GM18511 (cell line): ENCODE results near the gene PKP4.
"Not testable (repeated sequence)": the region's sequence is repeated elsewhere in the genome, so short reads cannot be mapped to it uniquely, and the experiment has no call there.

Experiments used
- ATAC-seq: cut with Tn5 transposase; IDR thresholded peaks from one replicate; pipeline ENCODE4 v1.9.1; 2021; ENCODE audit warnings: mild to moderate bottlenecking, moderate library complexity; ENCODE audit not compliant: unreplicated experiment

Gene PKP4

GRCh38 chr2:158464426-158465281 lies 7.9 kb downstream of the PKP4 start:
- ATAC-seq = peak; percentile 81

- ATAC-seq = no peak
These were observed 10.5 kb downstream of the PKP4 start for GRCh38 chr2:158467248-158467647.

DNA sequence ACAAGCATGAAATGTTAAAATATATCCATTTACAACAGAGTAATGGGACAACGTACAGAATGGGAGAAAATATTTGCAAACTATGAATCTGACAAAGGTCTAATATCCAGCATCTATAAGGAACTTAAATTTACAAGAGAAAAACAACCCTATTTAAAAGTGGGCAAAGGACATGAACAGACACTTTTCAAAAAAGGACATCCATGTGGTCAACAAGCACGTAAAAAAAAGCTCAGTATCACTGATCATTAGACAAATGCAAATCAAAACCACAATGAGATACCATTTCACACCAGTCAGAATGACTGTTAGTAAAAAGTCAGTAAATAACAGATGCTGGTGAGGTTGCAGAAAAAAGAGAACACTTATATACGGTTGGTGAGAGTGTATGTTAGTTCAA lies 16.1 kb downstream of the PKP4 start:
- not testable (repeated sequence) for ATAC-seq

DNA sequence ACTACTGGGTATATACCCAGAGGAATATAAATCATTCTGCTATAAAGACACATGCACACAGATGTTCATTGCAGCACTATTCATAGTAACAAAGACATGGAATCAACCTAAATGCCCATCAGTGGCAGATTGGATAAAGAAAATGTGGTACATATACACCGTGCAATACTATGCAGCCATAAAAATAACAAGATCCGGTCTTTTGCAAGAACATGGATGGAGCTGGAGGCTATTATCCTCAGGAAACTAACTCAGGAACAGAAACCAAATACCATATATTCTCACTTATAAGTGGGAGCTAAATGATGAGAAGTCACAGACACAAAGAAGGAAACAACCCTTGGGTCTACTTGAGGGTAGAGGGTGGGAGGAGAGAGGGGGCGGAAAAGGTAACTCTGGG lies 16.5 kb downstream of the PKP4 start:
- not testable (repeated sequence) for ATAC-seq

- no peak for ATAC-seq
These were observed 17.1 kb downstream of the PKP4 start for GRCh38 chr2:158473719-158474392.

DNA sequence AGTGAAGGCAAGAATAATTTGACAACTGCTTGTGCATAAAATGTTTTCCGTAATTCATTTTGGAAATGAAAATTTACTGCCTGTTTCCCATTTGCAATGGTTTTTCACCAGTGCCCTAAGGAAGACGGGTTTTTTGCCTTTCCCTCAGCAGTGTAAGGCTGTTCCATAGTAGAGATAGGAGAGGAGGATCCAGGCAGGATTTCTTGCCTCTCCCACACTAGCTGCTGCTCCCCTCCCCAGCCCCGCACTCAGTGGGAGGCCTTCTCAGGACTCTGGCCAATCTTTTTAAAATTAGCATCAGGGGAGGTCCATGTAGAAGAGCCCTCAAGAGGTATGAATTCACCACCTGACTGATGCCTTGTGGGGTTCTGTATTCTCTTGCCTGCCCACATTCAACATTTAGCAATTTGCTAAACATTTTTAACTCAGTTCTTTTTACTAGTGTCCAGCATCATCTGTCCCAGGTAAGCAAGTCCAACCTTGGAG lies 17.8 kb downstream of the PKP4 start:
- not testable (repeated sequence) for ATAC-seq

DNA sequence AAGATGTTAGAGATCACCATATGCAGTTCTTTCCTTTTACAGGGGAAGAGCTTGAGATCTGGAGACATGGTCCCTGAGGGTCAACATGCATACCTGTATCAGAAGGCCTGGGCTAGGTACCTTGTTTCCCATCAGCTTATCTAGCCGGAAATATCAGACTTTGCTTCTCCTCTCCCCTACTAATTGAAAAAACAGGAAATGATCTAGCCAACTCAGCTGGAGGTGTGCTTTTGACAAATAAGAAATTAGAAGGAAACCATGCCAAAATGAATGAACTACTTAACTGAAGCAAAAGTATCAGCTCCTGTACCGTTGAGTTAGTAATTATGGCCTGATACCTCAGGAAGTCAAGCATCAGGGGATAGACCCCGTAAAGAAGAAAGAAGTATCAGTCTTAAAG lies 20.4 kb downstream of the PKP4 start:
- ATAC-seq = no peak

GRCh38 chr2:158478237-158478636 lies 21.5 kb downstream of the PKP4 start:
- no peak for ATAC-seq

GRCh38 chr2:158478816-158479215 lies 22.1 kb downstream of the PKP4 start:
- ATAC-seq = no peak

DNA sequence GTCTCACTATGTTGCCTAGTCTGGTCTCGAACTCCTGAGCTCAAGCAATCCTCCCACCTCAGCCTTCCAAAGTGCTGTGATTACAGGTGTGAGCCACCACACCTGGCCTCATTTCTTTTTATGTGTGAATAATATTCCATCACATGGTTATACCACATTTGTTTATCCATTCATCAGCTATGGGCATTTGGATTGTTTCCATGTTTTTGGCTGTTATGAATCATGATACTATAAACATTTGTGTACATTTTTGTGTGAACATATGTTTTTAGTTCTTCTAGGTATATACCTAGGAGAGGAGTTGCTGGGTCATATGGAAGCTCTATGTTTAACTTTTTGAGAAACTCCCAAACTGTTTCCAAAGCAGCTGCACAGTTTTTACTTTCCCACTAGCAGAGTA lies 24.4 kb downstream of the PKP4 start:
- no peak for ATAC-seq

GRCh38 chr2:158482594-158482993 lies 25.8 kb downstream of the PKP4 start:
- no peak for ATAC-seq

- no peak for ATAC-seq
These were observed 28.3 kb downstream of the PKP4 start for GRCh38 chr2:158484892-158485556.

DNA sequence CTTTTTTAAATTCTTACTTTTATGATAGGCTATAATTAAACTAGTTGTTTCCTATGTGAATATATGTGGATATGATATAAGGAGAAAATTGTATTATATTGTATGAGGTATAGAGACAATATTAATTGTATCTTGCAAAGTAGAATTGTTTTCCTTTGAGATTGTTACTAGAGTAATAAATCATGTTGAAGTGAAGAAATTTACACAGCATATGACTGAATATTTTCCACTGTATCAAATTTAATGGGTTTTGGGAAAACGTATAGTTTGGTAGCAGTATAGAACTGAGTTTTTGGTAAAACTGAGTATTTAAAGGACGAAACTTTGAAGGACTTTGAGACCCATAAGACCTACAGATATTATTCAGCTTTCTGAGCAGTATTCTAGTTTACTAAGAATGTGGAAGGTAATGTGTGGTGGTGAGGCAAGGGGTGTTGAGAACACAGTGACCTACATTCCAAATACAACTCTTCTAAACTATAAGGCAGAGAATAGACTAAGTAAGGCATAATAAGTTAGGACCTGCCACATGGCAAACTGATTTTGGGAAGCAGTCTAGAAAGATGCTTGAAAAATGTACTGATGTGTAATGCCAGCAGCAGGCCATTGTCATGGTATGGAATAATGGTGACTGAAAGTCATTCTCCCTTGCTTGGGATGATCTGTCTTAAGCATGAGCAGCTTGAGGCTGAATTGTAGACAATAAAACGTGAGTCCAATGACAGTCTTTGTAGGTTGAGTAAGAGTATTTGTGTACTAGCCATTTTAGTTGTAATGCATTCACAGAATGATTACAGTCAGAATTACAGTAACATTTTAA lies 29.6 kb downstream of the PKP4 start:
- no peak for ATAC-seq

DNA sequence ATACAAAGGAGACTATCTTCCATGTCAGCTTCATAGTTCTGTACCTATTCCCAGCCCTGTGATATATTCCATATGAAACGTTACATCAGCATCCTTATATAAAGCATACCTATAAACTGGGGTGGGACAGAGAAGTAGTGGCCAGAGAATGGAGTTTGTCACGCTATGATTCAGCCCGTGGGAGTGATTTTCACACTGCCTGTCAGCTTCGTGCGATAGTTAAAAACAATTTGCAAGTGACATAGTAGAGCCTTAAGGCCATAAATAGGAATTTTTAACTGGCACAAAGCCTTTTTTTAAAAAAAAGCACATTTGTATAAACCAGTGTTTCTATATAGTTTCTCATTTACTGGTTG lies 30.2 kb downstream of the PKP4 start:
- no peak for ATAC-seq

- no peak for ATAC-seq
These were observed 30.7 kb downstream of the PKP4 start for GRCh38 chr2:158487419-158487818.

GRCh38 chr2:158488442-158489216 lies 31.9 kb downstream of the PKP4 start:
- ATAC-seq = no peak

DNA sequence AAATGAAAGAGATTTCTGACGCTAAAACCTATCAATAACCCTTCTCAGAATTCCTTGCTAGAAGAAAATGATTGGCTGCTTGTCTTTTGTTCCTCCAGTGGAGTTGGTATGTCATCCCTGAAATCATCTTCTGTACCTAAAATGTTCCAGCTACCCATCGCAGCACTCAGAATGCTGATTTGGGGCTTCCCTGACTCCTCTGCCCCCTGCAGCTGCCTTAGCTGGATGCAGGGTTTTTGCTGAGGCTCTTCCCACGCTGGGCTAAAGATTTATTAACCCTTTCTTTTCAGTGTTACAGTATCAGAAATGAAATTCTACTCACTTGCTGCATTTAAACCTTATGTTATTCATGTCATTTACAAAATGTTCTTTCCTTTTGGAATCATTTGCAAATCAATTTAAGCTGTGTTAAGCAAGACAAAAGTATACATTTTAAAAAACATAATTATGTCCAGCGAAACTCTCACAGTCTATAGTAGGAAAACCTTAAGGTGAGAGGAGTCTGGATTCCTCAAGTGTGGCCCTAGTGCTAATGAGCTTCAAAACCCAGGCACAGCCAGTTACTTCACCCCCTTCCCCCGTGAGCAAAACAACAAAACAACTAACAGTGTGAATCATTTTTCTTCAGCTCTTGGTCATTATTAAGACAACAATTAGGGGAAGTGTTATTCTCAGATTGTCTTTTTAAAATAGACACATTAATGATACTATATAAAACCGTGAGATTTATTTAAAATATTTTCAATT lies 32.8 kb downstream of the PKP4 start:
- ATAC-seq = no peak

DNA sequence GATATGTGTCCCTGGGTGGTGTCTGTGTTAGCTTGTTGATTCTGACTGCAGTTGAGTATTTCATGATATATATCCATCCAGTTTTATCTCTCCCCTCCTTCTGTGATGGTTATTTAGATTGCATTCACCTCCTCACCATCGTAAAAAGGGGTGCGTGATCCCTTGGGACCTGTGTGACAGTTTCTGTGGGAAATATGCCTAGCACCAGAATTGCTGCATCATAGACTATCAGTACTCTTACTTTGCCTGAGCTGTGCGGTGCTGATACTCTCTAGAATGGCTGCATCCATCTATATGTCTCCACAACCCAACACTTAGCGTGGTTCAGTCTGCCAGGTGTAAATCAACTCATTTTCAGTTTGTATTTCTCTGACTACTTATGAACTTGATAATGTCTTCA lies 34.3 kb downstream of the PKP4 start:
- ATAC-seq = no peak

- ATAC-seq = no peak
These were observed 36.7 kb downstream of the PKP4 start for GRCh38 chr2:158493458-158493857.
